Suprapubic skin (tissue), 4 donors: ENCODE results near the gene LPP. TPM values are rescaled to one million over a fixed set of nuclear protein-coding genes. Genes with fewer than 3 reads are reported as not detected.

Experiments used
- DNase-seq, 2 donors: peaks; one replicate each; pipeline ENCODE4 v3.0.0-alpha.2; 2019; ENCODE audit warnings: low spot score in 2 of 2
- H3K27ac ChIP-seq: fragments of 200-600 bp; sonication (generic); one replicate; pipeline ENCODE4 v1.5.1; 2019
- H3K27me3 ChIP-seq: fragments of 200-600 bp; sonication (generic); one replicate; pipeline ENCODE4 v1.5.1; 2019
- H3K36me3 ChIP-seq: fragments of 200-600 bp; sonication (generic); one replicate; pipeline ENCODE4 v1.5.1; 2019
- H3K4me1 ChIP-seq: fragments of 200-600 bp; sonication (generic); one replicate; pipeline ENCODE4 v1.5.1; 2019
- H3K4me3 ChIP-seq: fragments of 200-600 bp; sonication (generic); one replicate; pipeline ENCODE4 v1.5.1; 2019; ENCODE audit warnings: mild to moderate bottlenecking
- H3K9me3 ChIP-seq: fragments of 200-600 bp; sonication (generic); one replicate; pipeline ENCODE4 v1.5.1; 2019
- EP300 ChIP-seq: sonication (generic); formaldehyde crosslinking; IDR thresholded peaks from one replicate; pipeline ENCODE4 v1.6.1; 2017; ENCODE audit warnings: antibody characterized with exemption
- POLR2A ChIP-seq, 2 donors: fragments of 450-650 bp; IDR thresholded peaks; one replicate each; pipeline ENCODE4 v1.6.1; 2017; ENCODE audit warnings: antibody characterized with exemption in 2 of 2, mild to moderate bottlenecking in 2 of 2, moderate library complexity in 2 of 2
- POLR2AphosphoS5 ChIP-seq, 3 donors: sonication (generic); formaldehyde crosslinking; IDR thresholded peaks; one replicate each; pipeline ENCODE4 v1.6.1; 2017; ENCODE audit warnings: antibody characterized with exemption in 3 of 3
- WGBS: methylation state at CpG from one replicate; pipeline ENCODE4 v1.1.5; 2018; 5-methylcytosine and 5-hydroxymethylcytosine counted together
- total RNA-seq, 4 donors: library from RNA; depleted of rRNA; stranded (reverse); fragments of >200 nt; gene quantifications; one replicate each; pipeline ENCODE4 v1.1.0, GENCODE V29; 2016
- TF ChIP-seq, protein P1 (sequence below), 2 donors: fragments of 200-600 bp in 1 of 2; fragments of 450-650 bp in 1 of 2; sonication (generic) in 1 of 2; IDR thresholded peaks; one replicate each; pipeline ENCODE4 v1.5.1; 2016 to 2019; ENCODE audit warnings: antibody characterized with exemption in 2 of 2, mild to moderate bottlenecking in 1 of 2, moderate library complexity in 1 of 2

LPP gene
- total RNA-seq, 4 donors from 2014 or later = 56.8 to 127 (median 84.2) TPM

DNA sequence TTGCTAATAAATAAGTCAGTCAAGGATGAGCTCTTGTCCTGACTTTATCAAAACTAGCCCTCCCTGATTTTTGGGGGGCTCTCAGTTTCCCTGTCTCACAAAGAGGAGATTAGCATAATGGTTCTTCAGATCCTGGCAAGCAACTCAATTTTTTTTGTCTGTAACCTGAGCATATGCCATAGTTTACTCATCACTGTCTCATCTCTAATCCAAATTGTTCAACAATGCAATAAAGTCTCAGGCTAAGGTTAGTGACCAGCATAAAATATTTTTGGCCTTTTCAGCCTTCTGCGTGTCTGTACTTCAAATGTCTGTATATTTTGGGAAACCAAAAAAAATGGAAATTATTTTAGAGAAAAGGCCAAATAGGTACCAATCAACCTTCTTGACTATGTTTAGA, 552.2 kb downstream of the LPP start:
- WGBS = 100% methylated on average over 1 of the region's 1 CpG
- H3K27ac ChIP-seq = no peak overlapping the region
- no peak for TF ChIP-seq POLR2AphosphoS5 (IDR thresholded peaks at IDR 0.05)
- TF ChIP-seq POLR2A (IDR thresholded peaks at IDR 0.05) = no peak
- TF ChIP-seq, protein P1, sequence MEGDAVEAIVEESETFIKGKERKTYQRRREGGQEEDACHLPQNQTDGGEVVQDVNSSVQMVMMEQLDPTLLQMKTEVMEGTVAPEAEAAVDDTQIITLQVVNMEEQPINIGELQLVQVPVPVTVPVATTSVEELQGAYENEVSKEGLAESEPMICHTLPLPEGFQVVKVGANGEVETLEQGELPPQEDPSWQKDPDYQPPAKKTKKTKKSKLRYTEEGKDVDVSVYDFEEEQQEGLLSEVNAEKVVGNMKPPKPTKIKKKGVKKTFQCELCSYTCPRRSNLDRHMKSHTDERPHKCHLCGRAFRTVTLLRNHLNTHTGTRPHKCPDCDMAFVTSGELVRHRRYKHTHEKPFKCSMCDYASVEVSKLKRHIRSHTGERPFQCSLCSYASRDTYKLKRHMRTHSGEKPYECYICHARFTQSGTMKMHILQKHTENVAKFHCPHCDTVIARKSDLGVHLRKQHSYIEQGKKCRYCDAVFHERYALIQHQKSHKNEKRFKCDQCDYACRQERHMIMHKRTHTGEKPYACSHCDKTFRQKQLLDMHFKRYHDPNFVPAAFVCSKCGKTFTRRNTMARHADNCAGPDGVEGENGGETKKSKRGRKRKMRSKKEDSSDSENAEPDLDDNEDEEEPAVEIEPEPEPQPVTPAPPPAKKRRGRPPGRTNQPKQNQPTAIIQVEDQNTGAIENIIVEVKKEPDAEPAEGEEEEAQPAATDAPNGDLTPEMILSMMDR (IDR thresholded peaks at IDR 0.05) = no peak
- TF ChIP-seq EP300 = no peak
- H3K9me3 ChIP-seq = no peaks in the 10 kb centered on the region
- H3K36me3 ChIP-seq = no peaks in the 10 kb centered on the region
- no peak for DNase-seq
- H3K4me1 ChIP-seq = no peaks in the 10 kb centered on the region
- H3K4me3 ChIP-seq = no peak overlapping the region
- no peaks in the 10 kb centered on the region for H3K27me3 ChIP-seq

DNA sequence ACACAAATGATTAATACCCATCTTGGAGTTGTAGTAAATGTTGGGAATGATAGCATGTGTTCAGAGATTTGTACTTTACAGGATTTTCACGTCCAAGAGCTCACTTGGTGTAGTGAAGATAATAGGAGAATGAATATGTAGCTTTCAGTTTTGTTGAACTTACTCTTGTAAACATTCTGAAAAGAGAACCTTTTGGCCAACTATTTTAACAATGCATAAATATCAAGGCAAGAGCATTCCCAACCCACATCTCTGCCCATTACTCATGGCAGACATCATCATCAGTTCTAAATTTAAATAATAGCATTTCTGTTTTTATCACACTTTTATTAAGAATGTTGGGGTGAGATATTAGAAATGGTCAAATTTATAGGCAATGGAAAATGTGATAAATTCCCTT, 552.6 kb downstream of the LPP start:
- no peak overlapping the region for H3K27ac ChIP-seq

DNA sequence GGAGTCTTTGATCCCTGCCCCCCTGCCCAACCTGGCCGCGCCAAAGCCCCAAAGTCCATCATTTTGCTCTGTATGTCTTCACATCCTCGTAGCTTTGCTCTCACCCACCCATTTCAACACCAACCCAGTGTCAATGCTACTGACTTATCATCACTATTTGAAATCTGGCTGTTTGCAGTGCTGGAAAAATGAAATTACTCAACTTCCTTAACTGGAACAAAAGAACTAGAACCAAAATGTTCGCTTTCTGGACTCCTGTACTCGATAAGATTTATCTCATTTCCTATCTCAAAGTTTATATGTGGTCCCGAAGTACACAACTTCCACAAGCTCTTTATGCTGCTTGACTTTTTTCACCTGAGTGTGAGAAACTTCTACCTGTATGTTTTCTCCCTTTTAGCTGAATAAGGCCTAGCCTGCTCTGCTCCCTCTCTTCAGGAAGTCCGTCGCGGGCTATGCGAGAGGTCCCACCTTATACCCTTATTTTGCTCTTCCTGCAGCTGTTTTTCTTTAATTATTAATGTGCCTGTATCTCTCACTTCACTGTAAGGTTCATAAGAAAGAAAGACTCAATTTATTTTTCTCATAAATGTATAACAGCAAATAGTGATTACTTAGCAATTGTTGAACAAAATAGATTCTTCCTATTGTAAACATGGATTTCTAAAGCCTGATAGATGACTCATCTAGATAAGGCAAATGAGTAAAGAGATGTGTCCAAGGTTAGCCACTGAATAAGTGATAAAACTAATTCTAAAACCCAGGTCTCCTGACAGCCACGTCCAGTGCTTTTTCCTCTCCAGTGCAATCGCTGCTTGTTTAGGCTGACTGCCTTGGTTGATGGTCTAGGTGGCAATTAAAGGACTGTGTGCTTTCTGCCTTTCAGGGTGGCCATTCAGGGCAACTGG, 553.7 kb downstream of the LPP start:
- no peak for DNase-seq
- H3K27ac ChIP-seq = no peak overlapping the region
- TF ChIP-seq, protein P1 (IDR thresholded peaks at IDR 0.05) = no peak
- TF ChIP-seq POLR2AphosphoS5 (IDR thresholded peaks at IDR 0.05) = no peak
- H3K4me3 ChIP-seq = no peak overlapping the region
- H3K9me3 ChIP-seq = no peaks in the 10 kb centered on the region
- H3K27me3 ChIP-seq = no peaks in the 10 kb centered on the region
- H3K36me3 ChIP-seq = no peaks in the 10 kb centered on the region
- peaks cover 6% of the 10 kb centered on the region for H3K4me1 ChIP-seq
- 89% methylated on average over 12 of the region's 12 CpGs for WGBS

More for the DNA sequence above, 552.6 kb downstream of the LPP start:
- H3K27me3 ChIP-seq = no peaks in the 10 kb centered on the region
- no peak overlapping the region for H3K4me3 ChIP-seq
- WGBS = 94% methylated on average over 1 of the region's 1 CpG
- TF ChIP-seq EP300 (no peak), POLR2AphosphoS5 (IDR thresholded peaks at IDR 0.05) (no peak), POLR2A (IDR thresholded peaks at IDR 0.05) (no peak)
- TF ChIP-seq, protein P1 (IDR thresholded peaks at IDR 0.05) = no peak
- no peaks in the 10 kb centered on the region for H3K4me1 ChIP-seq
- DNase-seq = no peak
- H3K9me3 ChIP-seq = no peaks in the 10 kb centered on the region
- H3K36me3 ChIP-seq = no peaks in the 10 kb centered on the region

DNA sequence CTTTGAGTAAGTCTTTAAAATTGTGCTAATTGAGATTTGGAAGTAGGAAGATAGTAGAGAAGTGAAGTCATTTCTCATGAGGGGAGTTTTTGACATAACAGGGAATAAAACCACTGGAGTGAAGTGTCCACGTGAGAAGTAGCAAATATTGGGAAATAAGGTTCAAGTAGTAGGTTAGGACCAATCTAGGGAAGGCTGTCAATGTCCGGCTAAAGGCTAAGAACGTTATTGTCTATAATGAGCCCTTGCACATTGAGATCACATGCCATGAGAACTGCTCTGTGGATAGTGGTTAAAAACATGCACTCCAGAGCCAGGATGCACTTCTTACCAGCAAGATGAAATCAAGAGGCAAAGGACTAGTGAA, 557.9 kb downstream of the LPP start:
- Histone ChIP-seq H3K4me3 (no peak overlapping the region), H3K27ac (no peak overlapping the region), H3K27me3 (no peaks in the 10 kb centered on the region), H3K9me3 (no peaks in the 10 kb centered on the region), H3K36me3 (no peaks in the 10 kb centered on the region), H3K4me1 (peaks cover 6% of the 10 kb centered on the region)
- no peak for TF ChIP-seq EP300
- no peak for TF ChIP-seq POLR2A (IDR thresholded peaks at IDR 0.05)
- no peak for TF ChIP-seq POLR2AphosphoS5 (IDR thresholded peaks at IDR 0.05)
- TF ChIP-seq, protein P1 (IDR thresholded peaks at IDR 0.05) = no peak
- no peak for DNase-seq
- WGBS = 89% methylated on average over 3 of the region's 3 CpGs

DNA sequence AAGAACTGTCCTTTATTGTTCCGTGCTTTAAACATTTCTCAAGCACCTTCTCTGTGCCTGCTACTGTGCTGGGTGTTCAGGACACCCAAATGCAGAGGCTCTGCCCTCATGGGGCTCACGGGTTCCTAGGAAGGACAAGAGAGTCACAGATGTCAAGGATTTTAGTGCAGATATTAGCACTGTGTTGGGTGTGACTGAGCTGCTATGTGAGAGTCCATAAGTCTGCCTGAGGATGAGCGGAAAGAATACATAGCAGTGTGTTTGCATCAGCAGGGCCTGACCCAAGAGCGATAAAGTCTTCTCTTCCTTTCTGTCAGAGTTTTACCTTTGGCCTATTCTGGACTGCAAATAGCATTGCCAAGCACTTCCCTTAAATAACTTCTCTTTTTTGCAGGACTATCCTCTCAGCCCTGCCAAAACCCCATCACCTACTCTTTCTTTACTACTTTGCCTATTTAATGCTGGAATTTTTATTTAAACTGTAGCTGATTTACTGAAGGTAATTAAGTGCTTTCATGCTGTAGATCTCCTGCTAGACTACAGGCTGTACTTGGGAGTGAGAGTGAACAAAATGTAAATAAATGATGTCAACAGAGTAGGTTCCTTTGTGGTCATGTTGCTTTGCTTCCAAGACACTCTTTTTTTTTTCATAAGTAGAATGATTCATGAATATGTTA, 558.4 kb downstream of the LPP start:
- no peaks in the 10 kb centered on the region for H3K36me3 ChIP-seq
- WGBS = 75% methylated on average over 4 of the region's 4 CpGs
- no peak overlapping the region for H3K4me3 ChIP-seq
- DNase-seq = no peak
- H3K27ac ChIP-seq = no peak overlapping the region
- peaks cover 6% of the 10 kb centered on the region for H3K4me1 ChIP-seq
- no peaks in the 10 kb centered on the region for H3K27me3 ChIP-seq
- TF ChIP-seq POLR2A (IDR thresholded peaks at IDR 0.05) (no peak), POLR2AphosphoS5 (IDR thresholded peaks at IDR 0.05) (no peak), EP300 (no peak)
- TF ChIP-seq, protein P1 (IDR thresholded peaks at IDR 0.05) = no peak
- no peaks in the 10 kb centered on the region for H3K9me3 ChIP-seq
